HEK293 (cell line): ENCODE measurements around the gene SLC39A7.

ENCODE experiments used
- ATF2 ChIP-seq: fragments of 450-650 bp; formaldehyde crosslinking; IDR thresholded peaks from 2 replicates; pipeline ENCODE4 v1.5.1; 2016; ENCODE audit warnings: missing biosample characterization, missing genetic modification characterization, low read depth
- ELK4 ChIP-seq: IDR thresholded peaks from 2 replicates; pipeline ENCODE4 v1.6.1; 2011; ENCODE audit warnings: mild to moderate bottlenecking, low read depth, low read length, borderline replicate concordance
- HIC1 ChIP-seq: fragments of 450-650 bp; formaldehyde crosslinking; IDR thresholded peaks from 2 replicates; pipeline ENCODE4 v1.5.1; 2016; ENCODE audit warnings: missing biosample characterization, missing genetic modification characterization
- IKZF3 ChIP-seq: fragments of 450-650 bp; IDR thresholded peaks from 2 replicates; pipeline ENCODE4 v1.5.0; 2018; ENCODE audit warnings: missing biosample characterization, mild to moderate bottlenecking, missing genetic modification characterization, moderate library complexity
- MZF1 ChIP-seq: fragments of 450-650 bp; formaldehyde crosslinking; IDR thresholded peaks from 2 replicates; pipeline ENCODE4 v1.5.1; 2017; ENCODE audit warnings: missing biosample characterization, missing genetic modification characterization, borderline replicate concordance
- REPIN1 ChIP-seq: fragments of 450-650 bp; formaldehyde crosslinking; IDR thresholded peaks from 2 replicates; pipeline ENCODE4 v1.5.1; 2017; ENCODE audit warnings: missing biosample characterization, missing genetic modification characterization, low read depth
- TCF7L2 ChIP-seq: IDR thresholded peaks from 2 replicates; pipeline ENCODE4 v1.6.1; 2011; ENCODE audit warnings: low read depth, mild to moderate bottlenecking, inconsistent platforms, low read length, moderate library complexity, borderline replicate concordance
- ZBTB48 ChIP-seq: fragments of 450-650 bp; formaldehyde crosslinking; IDR thresholded peaks from 2 replicates; pipeline ENCODE4 v1.5.1; 2016; ENCODE audit warnings: missing biosample characterization, missing genetic modification characterization
- ZNF140 ChIP-seq: fragments of 450-650 bp; formaldehyde crosslinking; IDR thresholded peaks from 2 replicates; pipeline ENCODE4 v1.5.1; 2016; ENCODE audit warnings: missing biosample characterization, missing genetic modification characterization
- ZNF146 ChIP-seq: fragments of 450-650 bp; formaldehyde crosslinking; IDR thresholded peaks from 2 replicates; pipeline ENCODE4 v1.5.1; 2016; ENCODE audit warnings: missing biosample characterization, missing genetic modification characterization
- ZNF16 ChIP-seq: fragments of 450-650 bp; formaldehyde crosslinking; IDR thresholded peaks from 2 replicates; pipeline ENCODE4 v1.5.1; 2016; ENCODE audit warnings: low read depth, missing biosample characterization, missing genetic modification characterization
- ZNF18 ChIP-seq: fragments of 450-650 bp; formaldehyde crosslinking; IDR thresholded peaks from 2 replicates; pipeline ENCODE4 v1.5.1; 2016; ENCODE audit warnings: missing biosample characterization, missing genetic modification characterization
- ZNF23 ChIP-seq: fragments of 450-650 bp; formaldehyde crosslinking; IDR thresholded peaks from 2 replicates; pipeline ENCODE4 v1.5.1; 2016; ENCODE audit warnings: missing biosample characterization, missing genetic modification characterization, borderline replicate concordance
- ZNF266 ChIP-seq: fragments of 450-650 bp; formaldehyde crosslinking; IDR thresholded peaks from 2 replicates; pipeline ENCODE4 v1.5.1; 2016; ENCODE audit warnings: missing biosample characterization, missing genetic modification characterization, low read depth
- ZNF274 ChIP-seq, 2 experiments: fragments of 200-500 bp in 1 of 2; fragments of 450-650 bp in 1 of 2; sonication (Bioruptor generic) in 1 of 2; formaldehyde crosslinking in 1 of 2; IDR thresholded peaks; 2 replicates each; pipeline versions ENCODE4 v1.5.1 to v1.6.1; 2014 to 2016; ENCODE audit warnings: borderline replicate concordance in 1 of 2, inconsistent platforms in 1 of 2, low read length in 1 of 2, missing biosample characterization in 1 of 2, missing genetic modification characterization in 1 of 2
- ZNF292 ChIP-seq: fragments of 450-650 bp; formaldehyde crosslinking; IDR thresholded peaks from 2 replicates; pipeline ENCODE4 v1.5.1; 2016; ENCODE audit warnings: low read depth, missing biosample characterization, missing genetic modification characterization, borderline replicate concordance
- ZNF350 ChIP-seq: fragments of 450-650 bp; formaldehyde crosslinking; IDR thresholded peaks from 2 replicates; pipeline ENCODE4 v1.5.0; 2017; ENCODE audit warnings: missing biosample characterization, mild to moderate bottlenecking, missing genetic modification characterization
- ZNF394 ChIP-seq: fragments of 450-650 bp; formaldehyde crosslinking; IDR thresholded peaks from 2 replicates; pipeline ENCODE4 v1.5.1; 2016; ENCODE audit warnings: missing biosample characterization, missing genetic modification characterization, mild to moderate bottlenecking, moderate library complexity, borderline replicate concordance
- ZNF473 ChIP-seq: fragments of 450-650 bp; formaldehyde crosslinking; IDR thresholded peaks from 2 replicates; pipeline ENCODE4 v1.5.1; 2017; ENCODE audit warnings: missing biosample characterization, missing genetic modification characterization
- ZNF48 ChIP-seq: fragments of 450-650 bp; formaldehyde crosslinking; IDR thresholded peaks from 2 replicates; pipeline ENCODE4 v1.5.1; 2016; ENCODE audit warnings: missing biosample characterization, missing genetic modification characterization
- ZNF544 ChIP-seq: fragments of 450-650 bp; formaldehyde crosslinking; IDR thresholded peaks from 2 replicates; pipeline ENCODE4 v1.5.0; 2017; ENCODE audit warnings: missing biosample characterization, missing genetic modification characterization
- ZNF558 ChIP-seq: fragments of 450-650 bp; formaldehyde crosslinking; IDR thresholded peaks from 2 replicates; pipeline ENCODE4 v1.5.1; 2016; ENCODE audit warnings: missing biosample characterization, missing genetic modification characterization
- ZNF580 ChIP-seq: fragments of 450-650 bp; formaldehyde crosslinking; IDR thresholded peaks from 2 replicates; pipeline ENCODE4 v1.5.1; 2016; ENCODE audit warnings: missing biosample characterization, missing genetic modification characterization
- ZNF670 ChIP-seq: fragments of 450-650 bp; formaldehyde crosslinking; IDR thresholded peaks from 2 replicates; pipeline ENCODE4 v1.5.1; 2016; ENCODE audit warnings: missing biosample characterization, missing genetic modification characterization, low read depth
- ZNF701 ChIP-seq: fragments of 450-650 bp; formaldehyde crosslinking; IDR thresholded peaks from 2 replicates; pipeline ENCODE4 v1.5.1; 2016; ENCODE audit warnings: missing biosample characterization, missing genetic modification characterization
- ZNF768 ChIP-seq: fragments of 450-650 bp; formaldehyde crosslinking; IDR thresholded peaks from 2 replicates; pipeline ENCODE4 v1.5.1; 2018; ENCODE audit warnings: missing biosample characterization, mild to moderate bottlenecking, missing genetic modification characterization
- ZNF837 ChIP-seq: fragments of 450-650 bp; formaldehyde crosslinking; IDR thresholded peaks from 2 replicates; pipeline ENCODE4 v1.5.1; 2016; ENCODE audit warnings: missing biosample characterization, missing genetic modification characterization
- ZNF843 ChIP-seq: fragments of 450-650 bp; formaldehyde crosslinking; IDR thresholded peaks from 2 replicates; pipeline ENCODE4 v1.5.1; 2016; ENCODE audit warnings: missing biosample characterization, missing genetic modification characterization
- ZSCAN18 ChIP-seq: fragments of 450-650 bp; formaldehyde crosslinking; IDR thresholded peaks from 2 replicates; pipeline ENCODE4 v1.5.1; 2016; ENCODE audit warnings: missing biosample characterization, missing genetic modification characterization

The SLC39A7 gene

GRCh38 chr6:33208091-33208967 is 7.7 kb downstream of the SLC39A7 start, which contains the start of gene RING1 (continued):
- no peak for TF ChIP-seq ZNF23 (tag by site-specific recombination)
- TF ChIP-seq ZNF473 (tag by site-specific recombination), result no peak
- TF ChIP-seq HIC1 (tag by site-specific recombination), result no peak; the same call in 1 of the 2 replicates
- peak; percentile 53 for TF ChIP-seq ZNF394 (tag by site-specific recombination)
- TF ChIP-seq IKZF3, result peak; percentile 49
- TF ChIP-seq ZNF274 (IDR thresholded peaks at IDR 0.05; ENCODE audit: low read length), result no peak
- TF ChIP-seq ZNF274 (tag by site-specific recombination; IDR thresholded peaks at IDR 0.05; ENCODE audit: borderline replicate concordance), result no peak
- TF ChIP-seq TCF7L2, result no peak
- no peak for TF ChIP-seq ZNF670 (tag by site-specific recombination)
- no peak for TF ChIP-seq ZNF558 (tag by site-specific recombination)
- no peak for TF ChIP-seq ZNF350 (tag by site-specific recombination)
- TF ChIP-seq ZNF544, result no peak
- no peak for TF ChIP-seq ZNF140
- no peak for TF ChIP-seq ZNF701 (tag by site-specific recombination)
- TF ChIP-seq ZNF16 (tag by site-specific recombination), result no peak
- TF ChIP-seq ZBTB48, result peak; percentile 57; the same call in 1 of the 2 replicates
- TF ChIP-seq ZNF768, result no peak
- no peak for TF ChIP-seq ELK4
- no peak for TF ChIP-seq ZNF18 (tag by site-specific recombination)
- peak; percentile 93 for TF ChIP-seq ATF2 (tag by site-specific recombination)
- 0 out of 2 replicates have a peak, but pooled peaks have one; percentile 20 for TF ChIP-seq MZF1
- no peak for TF ChIP-seq ZNF266
- TF ChIP-seq ZNF292 (tag by site-specific recombination), result no peak
- no peak for TF ChIP-seq ZNF48 (tag by site-specific recombination)
- no peak for TF ChIP-seq ZSCAN18
- peak; percentile 51 for TF ChIP-seq ZNF580
- TF ChIP-seq ZNF843 (tag by site-specific recombination), result peak; percentile 49; the same call in 1 of the 2 replicates
- no peak for TF ChIP-seq ZNF837 (tag by site-specific recombination)
- TF ChIP-seq ZNF146 (tag by site-specific recombination), result no peak
- peak; percentile 29; the same call in 1 of the 2 replicates for TF ChIP-seq REPIN1
